Mammary epithelial cell (primary cell): ENCODE results near the gene NR4A2.

Experiments used
- EZH2 ChIP-seq: IDR thresholded peaks from 2 replicates; pipeline ENCODE4 v1.6.1; 2012; ENCODE audit warnings: low read length, inconsistent platforms, borderline replicate concordance
- TF ChIP-seq, protein P1 (sequence below), 2 donors: IDR thresholded peaks in 1 of 2; conservative IDR thresholded peaks in 1 of 2; 2 replicates each; pipeline ENCODE4 v1.5.1; 2011 to 2012; ENCODE audit warnings: inconsistent platforms in 2 of 2, low read length in 2 of 2, mild to moderate bottlenecking in 2 of 2, control low read depth in 1 of 2, low read depth in 1 of 2; ENCODE audit not compliant: insufficient read depth in 1 of 2; ENCODE audit errors: extremely low read depth in 1 of 2

DNA sequence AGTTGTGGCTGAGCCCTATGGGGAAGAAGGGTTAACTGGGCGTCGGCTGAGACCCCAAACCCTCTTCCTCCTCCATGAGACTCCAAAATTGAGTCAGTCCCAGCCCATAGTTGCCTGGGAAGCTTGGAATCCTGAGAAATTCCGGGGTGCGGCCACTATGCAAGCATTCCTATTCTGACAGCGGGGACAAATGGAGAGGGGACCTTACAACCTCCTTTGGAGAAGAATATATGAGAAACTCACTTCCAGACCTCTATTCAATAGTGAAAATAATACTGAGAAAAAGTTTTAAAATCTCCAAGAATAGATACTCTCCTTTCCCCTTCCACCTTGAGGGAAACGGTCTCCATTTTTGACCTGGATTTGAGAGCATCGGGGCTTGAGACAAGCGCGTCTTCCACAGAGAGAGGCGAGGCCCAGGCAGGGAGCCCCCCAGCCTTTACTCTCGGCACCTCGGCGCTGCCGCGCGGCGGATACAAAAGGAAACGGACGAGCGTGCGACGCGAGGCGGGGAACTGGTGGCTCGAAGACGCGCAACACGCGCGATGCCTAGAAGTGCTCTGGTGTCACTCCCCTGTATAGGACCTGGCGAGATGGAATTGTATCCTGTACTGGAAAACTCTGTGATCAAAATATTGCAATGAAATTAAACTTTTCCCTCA is 11.1 kb downstream of the NR4A2 start:
- TF ChIP-seq, protein P1, sequence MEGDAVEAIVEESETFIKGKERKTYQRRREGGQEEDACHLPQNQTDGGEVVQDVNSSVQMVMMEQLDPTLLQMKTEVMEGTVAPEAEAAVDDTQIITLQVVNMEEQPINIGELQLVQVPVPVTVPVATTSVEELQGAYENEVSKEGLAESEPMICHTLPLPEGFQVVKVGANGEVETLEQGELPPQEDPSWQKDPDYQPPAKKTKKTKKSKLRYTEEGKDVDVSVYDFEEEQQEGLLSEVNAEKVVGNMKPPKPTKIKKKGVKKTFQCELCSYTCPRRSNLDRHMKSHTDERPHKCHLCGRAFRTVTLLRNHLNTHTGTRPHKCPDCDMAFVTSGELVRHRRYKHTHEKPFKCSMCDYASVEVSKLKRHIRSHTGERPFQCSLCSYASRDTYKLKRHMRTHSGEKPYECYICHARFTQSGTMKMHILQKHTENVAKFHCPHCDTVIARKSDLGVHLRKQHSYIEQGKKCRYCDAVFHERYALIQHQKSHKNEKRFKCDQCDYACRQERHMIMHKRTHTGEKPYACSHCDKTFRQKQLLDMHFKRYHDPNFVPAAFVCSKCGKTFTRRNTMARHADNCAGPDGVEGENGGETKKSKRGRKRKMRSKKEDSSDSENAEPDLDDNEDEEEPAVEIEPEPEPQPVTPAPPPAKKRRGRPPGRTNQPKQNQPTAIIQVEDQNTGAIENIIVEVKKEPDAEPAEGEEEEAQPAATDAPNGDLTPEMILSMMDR (conservative IDR thresholded peaks at IDR 0.05 in 1 of 2, IDR thresholded peaks at IDR 0.05 in 1 of 2; ENCODE audit: extremely low read depth in 1 of 2, insufficient read depth in 1 of 2, low read depth in 1 of 2, low read length in 2 of 2), result no peak
- TF ChIP-seq EZH2, result peak; percentile 39
